GM18909 (cell line): ENCODE measurements around the gene PARVA.

Source experiments
- ATAC-seq: cut with Tn5 transposase; IDR thresholded peaks from one replicate; pipeline ENCODE4 v1.9.1; 2021; ENCODE audit warnings: mild to moderate bottlenecking; ENCODE audit not compliant: unreplicated experiment, poor library complexity

The PARVA gene

DNA sequence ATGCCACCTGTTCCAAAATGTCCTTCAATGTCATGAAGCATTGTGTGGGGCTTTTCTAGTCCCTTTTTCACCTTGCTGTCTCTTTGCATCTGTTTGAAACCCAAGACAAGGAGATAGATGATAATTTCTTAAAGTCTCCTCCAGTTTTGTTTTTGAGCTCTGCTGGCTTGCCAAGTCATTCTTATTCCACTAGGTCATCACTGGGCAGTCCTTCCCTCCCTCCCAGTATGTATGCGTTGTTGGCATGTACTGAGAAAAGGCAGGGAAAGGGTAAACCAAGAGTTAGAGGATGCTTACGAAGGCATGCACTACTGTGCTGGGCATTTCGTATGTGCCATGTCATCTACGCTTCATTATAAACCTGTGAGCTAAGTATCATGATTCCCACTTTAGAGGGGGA is 78.6 kb downstream of the PARVA start:
- no peak for ATAC-seq

DNA sequence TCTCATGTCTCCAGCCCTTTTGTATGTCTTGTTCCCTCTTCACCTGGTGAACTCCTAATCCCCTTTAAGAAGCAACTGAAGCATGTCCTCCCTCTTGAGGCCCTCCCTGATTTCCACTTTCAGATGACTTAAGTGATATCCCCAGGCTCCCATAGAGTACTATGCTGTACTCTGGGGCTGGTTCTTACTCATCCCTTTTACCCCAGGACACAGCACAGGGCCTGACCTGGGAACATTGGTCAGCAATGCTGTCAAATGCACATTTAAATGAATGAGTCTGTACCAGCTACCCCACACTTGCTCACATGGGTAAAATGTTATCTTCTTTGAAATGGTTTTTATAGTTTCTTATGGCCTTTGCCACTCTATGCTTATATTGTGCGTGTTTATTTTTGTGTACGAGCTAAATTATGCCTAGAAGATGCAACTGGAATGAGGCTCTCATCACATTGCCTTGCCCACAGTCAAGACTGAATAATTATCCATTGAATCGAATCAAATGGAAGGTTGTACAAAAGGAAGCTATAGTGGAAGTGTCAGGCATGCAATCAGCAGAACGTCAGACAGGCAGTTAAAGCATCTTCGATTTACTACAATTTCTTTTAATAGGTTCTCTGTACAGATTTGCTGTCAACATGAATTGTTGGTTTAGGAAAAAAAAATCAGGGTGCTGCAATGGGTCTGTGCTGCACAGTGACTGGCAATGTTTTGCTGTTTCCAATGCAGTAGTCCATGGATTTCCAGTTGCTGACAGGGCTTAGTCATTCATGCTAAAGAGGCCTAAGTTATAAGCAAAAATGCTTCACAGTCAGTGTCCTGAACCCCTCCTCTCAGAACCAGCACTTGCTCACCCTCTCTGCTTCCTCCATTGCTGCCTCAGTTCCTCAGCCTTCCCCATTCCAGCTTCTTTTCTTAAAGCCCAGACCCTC is 79.5 kb downstream of the PARVA start:
- ATAC-seq: no peak

DNA sequence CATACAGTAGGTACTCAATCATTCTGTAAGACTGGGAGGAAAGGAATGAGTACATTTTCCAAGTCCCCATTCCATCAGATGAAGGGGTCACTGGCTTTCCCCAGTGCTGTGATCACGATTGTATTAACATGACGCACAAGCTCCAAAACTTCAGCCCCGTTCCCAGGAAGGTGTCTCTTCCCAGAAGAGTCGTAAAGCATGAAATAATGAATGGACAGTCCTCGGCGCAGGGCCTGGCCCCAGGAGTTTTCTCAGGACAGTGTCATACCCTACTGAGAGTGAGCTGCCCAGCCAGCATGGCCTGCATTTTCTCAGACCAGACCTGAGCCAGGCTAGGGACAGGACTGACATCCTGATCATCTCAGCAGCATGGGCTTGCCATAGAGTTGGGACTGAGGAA is 80.7 kb downstream of the PARVA start:
- ATAC-seq: no peak

DNA sequence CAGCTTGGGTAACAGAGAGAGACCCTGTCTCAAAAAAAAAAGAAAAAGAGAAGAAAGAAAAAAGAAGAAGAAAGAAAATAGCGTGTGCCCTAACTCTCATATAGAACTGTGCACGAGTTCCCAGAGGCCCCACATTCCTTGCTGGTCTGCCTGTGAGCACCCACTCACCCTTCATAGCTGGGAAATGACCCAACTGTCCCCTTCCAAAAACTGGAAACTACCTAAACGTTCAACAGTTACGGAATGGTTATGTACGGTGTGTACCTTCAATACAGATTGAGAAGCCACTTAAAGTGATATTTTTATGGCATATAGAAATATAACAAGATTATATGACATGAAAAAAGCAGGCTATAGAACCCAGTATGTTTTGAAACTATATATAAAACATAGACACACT is 82.0 kb downstream of the PARVA start:
- no peak for ATAC-seq

DNA sequence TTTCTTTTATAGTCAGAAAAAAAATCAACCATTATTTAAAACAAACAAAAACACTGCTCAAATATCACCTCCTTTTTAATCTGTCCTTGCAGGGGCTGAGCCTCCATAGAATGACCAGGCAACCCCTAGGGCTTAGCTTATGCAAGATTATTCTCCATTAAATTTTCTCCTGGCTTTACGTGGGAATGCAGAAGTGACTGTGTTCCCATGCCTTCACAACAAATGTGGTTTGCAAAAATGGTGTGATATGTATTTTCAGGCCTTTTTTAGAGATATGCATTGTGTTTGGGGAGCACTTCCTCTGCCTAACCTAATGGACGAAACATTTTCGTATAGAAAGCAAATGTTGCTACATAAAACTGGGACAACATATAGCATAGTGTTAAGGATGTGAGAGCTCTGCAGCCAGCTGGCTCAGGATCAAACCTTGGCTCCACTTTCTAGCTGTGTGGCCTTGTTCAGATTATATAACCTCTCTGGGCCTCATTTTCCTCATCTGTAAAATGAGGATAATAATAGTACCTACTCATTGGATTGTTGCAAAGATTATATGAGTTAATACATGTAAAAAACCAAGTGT is 82.6 kb downstream of the PARVA start:
- ATAC-seq: no peak

DNA sequence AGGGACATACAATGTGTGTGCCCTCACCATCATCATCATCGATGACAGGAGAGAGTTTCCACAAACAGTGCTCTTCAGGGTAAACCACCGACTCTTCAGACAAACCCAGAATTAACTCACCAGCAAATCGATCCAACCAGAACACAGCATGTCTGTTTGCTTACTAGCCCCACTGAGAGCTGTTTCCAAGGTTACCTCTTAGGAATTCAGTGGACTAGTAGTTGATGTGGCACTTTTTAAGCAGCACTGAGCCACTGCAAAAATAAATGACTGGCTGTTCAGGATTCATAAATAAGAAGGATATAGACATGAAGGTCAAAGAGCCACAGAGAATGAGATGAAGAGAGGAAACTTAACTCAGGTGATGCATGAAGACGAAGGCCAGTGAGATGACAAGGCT is 83.1 kb downstream of the PARVA start:
- no peak for ATAC-seq

DNA sequence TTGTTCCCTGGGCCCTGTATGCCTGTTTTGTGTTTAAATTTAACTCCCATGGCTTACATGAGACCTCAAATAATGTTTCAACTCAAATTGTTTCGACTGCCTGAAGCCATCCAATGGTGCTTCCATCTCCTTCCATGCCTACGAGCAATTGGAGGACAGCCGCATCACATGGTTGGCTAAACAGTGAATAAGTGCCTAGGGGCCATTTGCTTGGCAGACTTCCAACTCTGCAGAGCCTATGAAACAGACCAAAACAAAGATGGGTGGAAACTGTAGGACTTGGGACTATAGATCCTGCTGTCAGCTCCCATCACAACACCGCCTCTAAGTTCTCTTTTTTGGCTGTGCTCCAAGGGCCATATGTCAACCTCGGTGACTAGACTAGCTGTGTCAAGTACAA is 84.1 kb downstream of the PARVA start:
- ATAC-seq: no peak

DNA sequence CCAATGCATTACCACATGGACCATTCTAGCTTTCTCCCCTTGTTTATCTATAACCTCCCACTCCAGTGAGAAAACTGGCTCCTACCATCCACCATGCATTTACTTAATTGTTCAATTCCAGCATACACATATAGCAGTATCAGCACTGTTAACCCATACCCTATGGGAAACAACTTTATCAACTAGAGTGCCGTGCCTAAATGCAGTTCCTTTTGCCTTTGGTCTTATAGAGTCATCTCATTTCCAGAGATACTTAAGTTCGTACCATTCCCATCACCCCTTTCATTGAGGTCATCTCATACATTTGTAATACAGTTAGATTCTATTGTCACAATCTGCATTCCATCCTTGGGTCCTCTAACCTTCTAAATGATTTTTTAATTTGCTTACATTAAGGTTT is 86.9 kb downstream of the PARVA start:
- no peak for ATAC-seq

DNA sequence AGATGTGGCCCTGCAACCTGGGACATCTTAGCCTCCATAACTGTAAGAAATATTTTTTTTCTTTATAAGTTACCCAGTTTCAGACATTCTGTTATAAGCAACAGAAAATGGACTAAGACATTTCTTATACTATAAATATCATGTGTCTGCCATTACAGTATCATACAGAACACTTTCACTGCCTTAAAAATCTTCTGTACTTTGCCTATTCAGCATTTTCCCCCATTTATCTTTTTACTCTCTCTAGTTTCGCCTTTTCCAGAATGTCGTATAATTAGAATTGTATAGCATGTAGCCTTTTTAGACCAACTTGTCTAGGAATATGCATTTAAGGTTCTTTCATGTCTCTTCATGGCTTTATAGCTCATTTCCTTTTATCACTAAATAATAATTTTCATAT is 88.0 kb downstream of the PARVA start:
- ATAC-seq: no peak

DNA sequence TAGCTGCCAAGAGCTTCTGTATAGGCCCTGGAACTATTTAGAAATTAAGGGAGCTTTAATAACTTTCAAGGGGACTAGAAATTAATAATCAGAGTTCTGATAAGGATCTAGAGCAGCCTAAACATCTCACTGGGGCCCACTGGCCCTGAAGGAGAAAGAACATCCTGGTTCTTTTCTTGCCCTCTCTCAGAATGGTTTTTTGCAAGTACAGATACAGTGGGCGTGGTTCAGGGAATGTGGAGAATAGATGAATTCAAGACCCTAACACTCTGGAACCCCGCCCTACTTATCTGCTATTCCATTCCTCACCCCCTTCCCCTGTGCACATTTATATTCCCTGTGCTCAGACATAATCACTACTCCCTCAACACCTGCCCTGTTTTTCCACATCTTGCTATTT is 90.2 kb downstream of the PARVA start:
- ATAC-seq: no peak

DNA sequence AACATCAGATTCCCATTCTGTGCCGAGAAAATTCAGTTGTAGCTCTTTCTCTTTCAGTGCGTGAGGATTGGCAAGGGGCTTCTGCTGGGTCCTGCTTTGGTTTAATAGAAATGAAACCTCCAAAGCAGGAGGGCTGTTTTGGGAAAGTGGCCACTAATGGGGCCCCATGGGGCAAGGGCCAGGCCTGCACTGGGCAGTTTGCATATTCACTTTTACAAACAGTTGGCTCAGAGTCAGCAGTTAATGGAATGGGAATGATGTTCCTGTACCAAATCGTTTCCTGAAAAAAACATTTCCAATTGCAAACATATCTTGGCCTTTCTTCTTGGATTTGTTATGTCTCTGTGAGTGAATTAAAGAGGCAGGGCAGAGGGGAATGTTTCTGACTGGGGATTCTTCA is 92.1 kb downstream of the PARVA start:
- ATAC-seq: no peak

DNA sequence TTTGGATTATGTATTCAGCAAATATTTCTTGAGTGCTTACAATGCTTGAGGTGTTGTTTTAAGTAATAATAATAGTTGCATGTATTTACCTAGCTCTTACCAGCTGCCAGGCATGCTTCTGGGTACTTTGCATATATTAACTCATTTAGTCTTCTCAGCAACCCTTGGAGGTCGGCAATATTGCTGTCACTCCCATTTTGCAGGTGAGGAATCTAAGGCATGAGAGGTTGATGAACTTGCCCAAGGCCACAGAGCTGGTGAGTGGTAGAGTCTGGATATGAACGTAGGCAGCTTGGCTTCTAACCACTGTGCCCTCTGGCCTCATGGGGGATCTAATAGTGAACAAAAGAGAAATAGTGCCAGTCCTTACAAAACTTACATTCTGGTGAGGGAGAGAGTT is 92.9 kb downstream of the PARVA start:
- ATAC-seq: no peak

DNA sequence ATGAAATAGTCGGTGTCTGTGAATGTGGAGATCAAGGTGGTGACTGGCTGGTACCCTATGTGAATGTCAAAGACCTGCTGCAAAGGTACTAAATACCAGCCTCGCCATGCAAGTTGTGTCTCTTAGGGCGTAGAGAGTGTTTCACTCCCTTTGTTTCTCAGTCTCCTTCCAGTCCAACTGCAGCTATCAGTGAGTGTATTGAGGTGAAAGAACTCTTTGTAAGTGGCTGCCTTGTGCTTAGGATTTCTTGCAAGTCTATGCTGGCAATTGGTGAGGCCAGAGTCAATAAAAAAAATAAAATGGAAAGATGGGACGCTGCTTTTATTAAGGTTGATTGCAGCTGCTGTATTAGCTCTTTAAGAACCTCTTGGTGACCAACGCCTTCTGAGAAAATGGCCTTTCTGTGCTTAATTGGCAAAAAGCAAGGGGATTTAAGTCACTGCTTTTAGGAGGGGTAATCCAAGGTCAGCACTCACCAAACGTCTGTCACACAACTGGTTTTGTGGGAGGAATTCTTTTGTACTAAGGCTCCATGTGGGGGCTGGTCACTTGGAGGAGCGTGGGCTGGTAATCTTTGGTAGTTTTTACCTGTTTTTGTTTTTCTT is 95.1 kb downstream of the PARVA start:
- no peak for ATAC-seq

DNA sequence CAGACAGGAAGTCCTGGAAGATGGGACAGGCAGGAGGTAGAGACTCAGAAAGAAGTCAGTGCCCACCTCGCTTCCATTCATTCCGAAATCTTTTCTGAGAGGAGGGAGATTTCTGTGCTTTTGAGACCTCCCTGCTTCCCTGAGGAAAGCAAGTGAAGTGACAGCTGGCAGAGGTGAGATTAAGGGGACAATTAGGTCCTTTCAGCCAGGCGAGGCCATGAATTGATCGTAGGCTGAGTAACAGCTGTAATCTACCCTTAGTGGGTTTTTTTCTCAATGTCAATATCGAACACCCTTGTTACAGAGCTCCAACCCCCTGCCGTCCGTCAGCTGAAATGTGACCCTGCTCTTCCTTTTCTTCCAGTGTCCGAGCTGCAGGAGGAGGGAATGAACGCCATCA is 96.0 kb downstream of the PARVA start:
- no peak for ATAC-seq

DNA sequence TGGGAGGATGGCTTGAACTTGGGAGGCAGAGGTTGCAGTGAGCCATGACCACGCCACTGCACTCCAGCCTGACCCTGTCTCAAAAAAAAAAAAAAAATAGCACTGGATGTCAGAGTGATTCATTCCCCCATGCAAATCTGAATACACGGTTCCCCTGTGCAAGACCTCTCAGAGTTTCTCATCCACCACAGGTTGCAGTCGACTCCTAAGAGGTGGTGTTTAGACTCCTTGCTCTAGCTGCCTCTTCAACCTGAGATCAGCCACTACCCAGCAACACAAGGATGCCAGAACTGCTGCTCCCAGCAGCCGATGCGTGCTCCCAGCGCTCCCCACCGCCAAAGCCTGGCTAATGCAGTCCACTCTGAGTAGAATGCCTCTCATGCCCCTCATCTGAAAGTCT is 97.5 kb downstream of the PARVA start:
- ATAC-seq: no peak

DNA sequence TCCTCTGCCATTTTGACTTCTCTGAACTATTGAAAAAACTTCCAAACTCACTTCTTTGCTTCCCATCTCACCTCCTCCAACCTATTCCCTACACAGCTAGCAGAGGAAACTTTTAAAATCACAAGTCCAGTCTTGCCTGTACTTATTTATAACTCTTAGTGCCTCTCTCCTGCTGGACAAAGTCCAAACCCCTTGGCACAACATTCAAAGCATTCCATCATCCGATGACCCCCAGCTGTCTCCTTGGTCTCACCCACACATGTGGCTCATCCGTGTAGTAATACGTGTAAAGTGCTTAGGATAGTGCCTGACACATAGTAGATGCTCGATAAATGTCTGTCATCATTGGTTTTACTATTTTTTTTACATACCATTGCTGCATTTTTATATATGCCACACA is 101.4 kb downstream of the PARVA start:
- ATAC-seq: no peak

DNA sequence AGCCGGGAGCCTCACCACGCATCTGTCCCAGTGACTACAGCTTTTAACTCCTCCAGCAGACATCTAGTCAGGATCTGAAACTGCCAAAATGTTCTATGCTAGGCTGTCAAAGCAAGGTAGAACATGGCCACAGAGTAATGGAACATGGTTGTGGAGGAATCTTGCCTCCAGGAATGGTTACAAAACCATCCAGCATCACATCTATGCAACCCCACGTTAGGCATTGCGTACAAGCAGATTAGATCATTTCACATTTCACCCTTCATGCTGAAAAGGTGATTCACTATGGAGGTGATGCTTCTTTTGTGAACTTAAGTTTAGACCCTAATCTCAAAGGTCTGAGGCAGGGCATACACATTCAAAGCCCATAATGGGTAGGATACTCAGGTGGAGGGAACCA is 103.0 kb downstream of the PARVA start:
- no peak for ATAC-seq

DNA sequence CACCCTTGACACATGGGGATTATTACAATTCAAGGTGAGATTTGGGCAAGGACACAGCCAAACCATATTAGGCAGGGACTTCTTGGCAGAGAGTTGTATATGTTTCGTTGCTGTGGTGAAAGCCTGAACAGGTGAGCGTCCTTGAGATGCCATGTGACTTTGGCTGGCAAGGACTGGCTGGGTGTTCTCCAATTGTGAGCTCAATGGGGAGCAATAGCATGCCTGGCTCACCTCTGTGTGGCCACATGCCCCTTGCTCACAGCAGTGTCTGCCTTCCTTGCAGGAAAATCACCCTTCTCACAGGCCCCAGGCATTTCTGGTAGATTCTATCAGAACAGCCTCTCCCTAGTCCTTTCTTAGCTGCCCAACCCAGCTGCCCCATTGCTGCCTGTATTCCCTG is 105.5 kb downstream of the PARVA start:
- no peak for ATAC-seq

DNA sequence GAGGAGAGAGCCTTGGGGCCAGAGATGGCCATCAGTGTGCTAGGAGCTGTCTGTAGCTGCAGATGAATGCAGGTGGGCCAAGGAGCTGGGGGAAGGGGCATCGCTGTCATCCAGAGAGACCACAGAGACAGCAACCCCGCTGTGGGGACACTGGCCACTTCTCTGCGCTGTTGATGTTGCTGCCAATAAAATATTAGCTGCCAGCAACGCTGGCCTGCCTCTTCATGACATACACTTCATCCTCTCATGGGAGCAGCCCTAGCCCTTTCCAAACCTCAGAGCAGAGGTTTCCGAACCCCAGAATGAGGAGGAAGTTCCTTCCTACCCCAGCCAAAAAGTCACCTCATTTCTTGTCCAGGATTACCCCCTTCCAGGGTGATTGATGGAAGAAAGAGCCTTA is 106.2 kb downstream of the PARVA start:
- ATAC-seq: no peak

DNA sequence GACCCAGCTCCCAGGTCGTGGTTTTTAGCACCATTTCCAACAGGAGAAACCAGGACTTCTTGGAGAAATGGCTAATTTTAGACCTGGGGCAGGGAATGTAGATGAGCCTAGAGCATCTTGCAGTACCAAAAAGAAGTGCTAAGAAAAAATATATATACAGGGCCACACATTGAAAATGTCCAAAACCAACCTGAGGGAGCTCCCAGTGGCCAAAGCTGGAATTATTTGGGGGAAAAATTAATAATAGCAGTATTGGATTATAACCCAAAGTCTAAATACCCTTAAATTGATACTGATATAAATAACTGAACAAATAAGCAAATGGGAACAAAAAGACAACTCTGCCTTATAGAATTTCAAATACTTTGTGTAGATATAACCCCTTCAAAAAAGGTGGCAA is 108.0 kb downstream of the PARVA start:
- no peak for ATAC-seq

DNA sequence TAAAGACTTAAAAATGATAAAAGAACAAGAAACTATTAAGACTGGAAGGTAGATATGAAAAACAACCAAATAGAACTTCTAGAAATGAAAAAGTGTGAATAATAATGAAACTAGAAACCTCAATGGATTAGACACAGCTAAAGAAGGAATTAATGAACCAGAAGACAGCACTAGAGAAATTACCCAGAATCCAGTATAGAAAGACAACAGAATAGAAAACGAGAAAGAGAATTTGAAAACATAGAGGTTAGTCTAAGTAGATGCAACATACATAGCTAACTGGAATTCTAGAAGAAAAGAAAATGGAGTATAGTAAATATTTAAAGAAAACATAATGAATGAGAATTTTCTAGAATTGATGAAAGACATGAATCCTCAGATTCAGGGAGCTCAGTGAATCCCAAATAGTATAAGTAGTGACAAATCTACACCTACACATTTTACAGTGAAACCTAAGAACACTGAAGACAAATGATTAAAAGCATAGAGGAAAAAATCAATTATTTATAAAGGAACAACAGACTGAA is 111.9 kb downstream of the PARVA start:
- no peak for ATAC-seq
